Keratinocyte (primary cell): Measurements from ENCODE around the gene RRAS2. TPM values are rescaled to one million over a fixed set of nuclear protein-coding genes. Genes with fewer than 3 reads are reported as not detected.

Experiments
- DNase-seq: peaks from one replicate; pipeline ENCODE4 v3.0.0-alpha.2; 2011; ENCODE audit warnings: low read depth, missing footprints, low spot score
- FAIRE-seq: peaks from 2 replicates; lab custom pipeline; 2011; peaks lifted over from hg19 to GRCh38; lab: Jason Lieb, UNC
- H2AFZ ChIP-seq: 2 replicates; pipeline ENCODE4 v1.6.0; 2012; ENCODE audit warnings: low read length, control low read depth, inconsistent platforms; ENCODE audit not compliant: control insufficient read depth
- H3K27ac ChIP-seq: 2 replicates; pipeline ENCODE4 v1.5.1; 2011; ENCODE audit warnings: low read length; ENCODE audit not compliant: control insufficient read depth, insufficient read depth
- H3K27me3 ChIP-seq: 3 replicates; pipeline ENCODE4 v1.6.0; 2011; ENCODE audit warnings: low read length; ENCODE audit not compliant: control insufficient read depth, insufficient read depth; ENCODE audit errors: extremely low read depth
- H3K36me3 ChIP-seq, 2 experiments: 2 replicates in 1 of 2; 3 replicates in 1 of 2; pipeline ENCODE4 v1.5.1; 2011; ENCODE audit warnings: low read length in 2 of 2, mild to moderate bottlenecking in 1 of 2; ENCODE audit not compliant: control insufficient read depth in 2 of 2, insufficient read depth in 2 of 2; ENCODE audit errors: extremely low read depth in 1 of 2
- H3K4me1 ChIP-seq: 3 replicates; pipeline ENCODE4 v1.5.1; 2011; ENCODE audit warnings: low read length; ENCODE audit not compliant: control insufficient read depth, insufficient read depth; ENCODE audit errors: extremely low read depth
- H3K4me2 ChIP-seq: 3 replicates; pipeline ENCODE4 v1.6.0; 2011; ENCODE audit warnings: low read depth, low read length; ENCODE audit not compliant: control insufficient read depth, insufficient read depth; ENCODE audit errors: extremely low read depth
- H3K4me3 ChIP-seq, 3 experiments: fragments of 200-600 bp in 1 of 3; sonication (generic) in 1 of 3; 2 replicates in 2 of 3; 3 replicates in 1 of 3; pipeline ENCODE4 v1.5.1; 2011 to 2016; ENCODE audit warnings: low read length in 3 of 3, mild to moderate bottlenecking in 3 of 3, control low read depth in 2 of 3, inconsistent platforms in 1 of 3, low read depth in 1 of 3, mixed read lengths in 1 of 3, mixed run types in 1 of 3, moderate library complexity in 1 of 3; ENCODE audit not compliant: control insufficient read depth in 2 of 3, insufficient read depth in 2 of 3; ENCODE audit errors: extremely low read depth in 1 of 3
- H3K79me2 ChIP-seq: 2 replicates; pipeline ENCODE4 v1.6.0; 2012; ENCODE audit warnings: low read length; ENCODE audit not compliant: control insufficient read depth, insufficient read depth
- H3K9ac ChIP-seq: 3 replicates; pipeline ENCODE4 v1.6.0; 2011; ENCODE audit warnings: low read length; ENCODE audit not compliant: control insufficient read depth, insufficient read depth; ENCODE audit errors: extremely low read depth
- H3K9me1 ChIP-seq: 3 replicates; pipeline ENCODE4 v1.6.0; 2011; ENCODE audit warnings: low read length; ENCODE audit not compliant: control insufficient read depth, insufficient read depth; ENCODE audit errors: extremely low read depth
- H3K9me3 ChIP-seq: 2 replicates; pipeline ENCODE4 v1.5.1; 2012; ENCODE audit warnings: low read depth, low read length; ENCODE audit not compliant: control insufficient read depth
- H4K20me1 ChIP-seq: 3 replicates; pipeline ENCODE4 v1.6.0; 2011; ENCODE audit warnings: low read length; ENCODE audit not compliant: control insufficient read depth, insufficient read depth; ENCODE audit errors: extremely low read depth
- EZH2 ChIP-seq: IDR thresholded peaks from one replicate; pipeline ENCODE4 v1.6.1; 2012; ENCODE audit warnings: inconsistent platforms, mild to moderate bottlenecking, low read length, moderate library complexity
- dilution Hi-C: fragments of 300-500 bp; cut with MboI; formaldehyde crosslinking; loops from one replicate; pipeline ENCODE4 v1.7.0; 2020; ENCODE audit warnings: low sequenced_read_pairs; ENCODE audit not compliant: extremely low pct_ligation_motif_present
- polyA plus RNA-seq, 5 experiments: library from polyadenylated mRNA; depleted of rRNA in 3 of 5; stranded (reverse) in 3 of 5; stranded (forward) in 1 of 5; unstranded in 1 of 5; fragments of >200 nt; gene quantifications; 1 replicate in 1 of 5; 2 replicates in 3 of 5; 3 replicates in 1 of 5; pipeline versions ENCODE4 v1.2.1 to v1.2.3, GENCODE V29; 2011 to 2012; ENCODE audit warnings: missing spikeins in 2 of 5, low read depth in 1 of 5, low replicate concordance in 1 of 5
- TF ChIP-seq, protein P1 (sequence below), 3 experiments: IDR thresholded peaks in 1 of 3; conservative IDR thresholded peaks in 1 of 3; optimal IDR thresholded peaks in 1 of 3; 2 replicates in 2 of 3; 3 replicates in 1 of 3; pipeline versions ENCODE3 to v1.5.1; 2011; ENCODE audit warnings: low read length in 3 of 3, mild to moderate bottlenecking in 3 of 3, moderate library complexity in 2 of 3, control low read depth in 1 of 3, inconsistent platforms in 1 of 3; ENCODE audit not compliant: insufficient read depth in 2 of 3; ENCODE audit errors: extremely low read depth in 1 of 3

Gene RRAS2
- polyA plus RNA-seq, 1 donor (not counting 4 experiments of a cell fraction or from before 2014, with no cell fraction given): 99.3 TPM

- Histone ChIP-seq H3K4me2 (no peak overlapping the region), H3K79me2 (peaks cover 97% of the 10 kb centered on the region), H2AFZ (no peak overlapping the region), H3K4me1 (peaks cover 4% of the 10 kb centered on the region), H3K9ac (no peak overlapping the region), H3K9me3 (no peaks in the 10 kb centered on the region), H3K4me3 (no peak overlapping the region), H3K9me1 (no peaks in the 10 kb centered on the region), H3K27ac (no peak overlapping the region), H4K20me1 (no peaks in the 10 kb centered on the region), H3K36me3 (peaks cover 0 to 3% of the 10 kb centered on the region in 2 experiments), H3K27me3 (no peaks in the 10 kb centered on the region)
- TF ChIP-seq EZH2: no peak
- TF ChIP-seq, protein P1, sequence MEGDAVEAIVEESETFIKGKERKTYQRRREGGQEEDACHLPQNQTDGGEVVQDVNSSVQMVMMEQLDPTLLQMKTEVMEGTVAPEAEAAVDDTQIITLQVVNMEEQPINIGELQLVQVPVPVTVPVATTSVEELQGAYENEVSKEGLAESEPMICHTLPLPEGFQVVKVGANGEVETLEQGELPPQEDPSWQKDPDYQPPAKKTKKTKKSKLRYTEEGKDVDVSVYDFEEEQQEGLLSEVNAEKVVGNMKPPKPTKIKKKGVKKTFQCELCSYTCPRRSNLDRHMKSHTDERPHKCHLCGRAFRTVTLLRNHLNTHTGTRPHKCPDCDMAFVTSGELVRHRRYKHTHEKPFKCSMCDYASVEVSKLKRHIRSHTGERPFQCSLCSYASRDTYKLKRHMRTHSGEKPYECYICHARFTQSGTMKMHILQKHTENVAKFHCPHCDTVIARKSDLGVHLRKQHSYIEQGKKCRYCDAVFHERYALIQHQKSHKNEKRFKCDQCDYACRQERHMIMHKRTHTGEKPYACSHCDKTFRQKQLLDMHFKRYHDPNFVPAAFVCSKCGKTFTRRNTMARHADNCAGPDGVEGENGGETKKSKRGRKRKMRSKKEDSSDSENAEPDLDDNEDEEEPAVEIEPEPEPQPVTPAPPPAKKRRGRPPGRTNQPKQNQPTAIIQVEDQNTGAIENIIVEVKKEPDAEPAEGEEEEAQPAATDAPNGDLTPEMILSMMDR (optimal IDR thresholded peaks at IDR 0.05 in 1 of 3, IDR thresholded peaks at IDR 0.05 in 1 of 3, conservative IDR thresholded peaks at IDR 0.05 in 1 of 3; ENCODE audit: extremely low read depth in 1 of 3, insufficient read depth in 2 of 3, low read length in 3 of 3): no peak
- DNase-seq (no peak), FAIRE-seq (no peak)
- dilution Hi-C loops: no loop called here
These were observed 8.2 kb downstream of the RRAS2 start for GRCh38 chr11:14350716-14351238.

DNA sequence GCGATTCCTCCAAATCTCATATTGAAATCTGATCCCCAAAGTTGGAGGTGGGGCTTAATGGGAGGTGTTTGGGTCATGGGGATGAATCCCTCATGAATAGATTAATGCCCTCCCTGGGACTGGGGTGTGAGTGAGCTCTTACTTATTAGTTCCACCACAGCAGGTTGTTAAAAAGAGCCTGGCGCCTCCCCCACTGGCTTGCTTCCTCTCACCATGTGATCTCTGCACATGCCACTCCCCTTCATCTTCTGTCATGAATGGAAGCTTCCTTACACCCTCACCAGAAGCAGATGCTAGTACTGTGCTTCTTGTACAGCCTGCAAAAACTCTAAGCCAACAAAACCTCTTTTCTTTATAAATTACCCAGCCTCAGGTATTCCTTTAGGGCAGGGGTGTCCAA lies 8.8 kb downstream of the RRAS2 start:
- DNase-seq (no peak), FAIRE-seq (no peak)
- Histone ChIP-seq H3K4me1 (peaks cover 4% of the 10 kb centered on the region), H3K27ac (no peak overlapping the region), H3K27me3 (no peaks in the 10 kb centered on the region), H3K4me2 (no peak overlapping the region), H3K79me2 (peaks cover 97% of the 10 kb centered on the region), H3K9ac (no peak overlapping the region), H2AFZ (no peak overlapping the region), H3K4me3 (no peak overlapping the region), H3K36me3 (peaks cover 0 to 3% of the 10 kb centered on the region in 2 experiments), H4K20me1 (no peaks in the 10 kb centered on the region), H3K9me1 (no peaks in the 10 kb centered on the region), H3K9me3 (no peaks in the 10 kb centered on the region)
- TF ChIP-seq, protein P1 (optimal IDR thresholded peaks at IDR 0.05 in 1 of 3, IDR thresholded peaks at IDR 0.05 in 1 of 3, conservative IDR thresholded peaks at IDR 0.05 in 1 of 3; ENCODE audit: extremely low read depth in 1 of 3, insufficient read depth in 2 of 3, low read length in 3 of 3): no peak
- TF ChIP-seq EZH2: no peak
- dilution Hi-C loops: no loop called here
